Gastroesophageal sphincter (tissue), 3 donors: Measurements from ENCODE around the gene SLC6A13.

ENCODE experiments used
- CTCF ChIP-seq, 4 experiments: fragments of 200-600 bp in 2 of 4; fragments of 450-650 bp in 2 of 4; sonication (generic) in 1 of 4; IDR thresholded peaks; one replicate each; pipeline ENCODE4 v1.5.1; 2017 to 2019; ENCODE audit warnings: antibody characterized with exemption in 4 of 4, mild to moderate bottlenecking in 2 of 4, moderate library complexity in 2 of 4
- EP300 ChIP-seq: sonication (generic); formaldehyde crosslinking; IDR thresholded peaks from one replicate; pipeline ENCODE4 v1.6.1; 2017; ENCODE audit warnings: antibody characterized with exemption, mild to moderate bottlenecking
- POLR2A ChIP-seq, 2 donors: fragments of 450-650 bp; IDR thresholded peaks; one replicate each; pipeline ENCODE4 v1.6.1; 2017; ENCODE audit warnings: antibody characterized with exemption in 2 of 2, mild to moderate bottlenecking in 2 of 2, moderate library complexity in 1 of 2
- POLR2AphosphoS5 ChIP-seq: sonication (generic); formaldehyde crosslinking; IDR thresholded peaks from one replicate; pipeline ENCODE4 v1.6.1; 2017; ENCODE audit warnings: antibody characterized with exemption

- TF ChIP-seq CTCF (IDR thresholded peaks at IDR 0.05) = no peak
- no peak for TF ChIP-seq EP300
- no peak for TF ChIP-seq POLR2AphosphoS5
- TF ChIP-seq POLR2A (IDR thresholded peaks at IDR 0.05) = no peak
Observed at GRCh38 chr12:221736-222135, 40.9 kb downstream of the SLC6A13 start.
